PC-3 (cell line): ENCODE results near the gene SULT4A1. TPM values are rescaled to one million over a fixed set of nuclear protein-coding genes. Genes with fewer than 3 reads are reported as not detected.

Experiments used
- ATAC-seq: fragments of 200-7000 bp; cut with Tn5 transposase; 2 replicates; pipeline ENCODE4 v1.9.1; 2020; ENCODE audit warnings: mild to moderate bottlenecking, moderate library complexity
- BruUV-seq: library from RNA; stranded (reverse); fragments of 400-500 nt; replicated peaks from 2 replicates; lab custom pipeline; 2021; lab: Mats Ljungman, UMichigan
- CTCF ChIA-PET: fragments of 300-600 bp; sonication (Branson Sonifier 250); formaldehyde crosslinking; loops from one replicate; lab custom pipeline; 2022; ENCODE audit warnings: antibody characterized with exemption; lab: Charles Lee
- POLR2A ChIA-PET: fragments of 300-600 bp; sonication (Branson Sonifier 250); formaldehyde crosslinking; loops from one replicate; lab custom pipeline; 2022; ENCODE audit warnings: antibody characterized with exemption; ENCODE audit not compliant: unreplicated experiment; lab: Charles Lee
- DNase-seq: peaks from one replicate; pipeline ENCODE4 v3.0.0-alpha.2; 2015
- H2AFZ ChIP-seq: fragments of 300-600 bp; sonication (generic); 2 replicates; pipeline ENCODE4 v1.6.0; 2016; ENCODE audit warnings: antibody characterized with exemption, low read length
- H3F3A ChIP-seq: fragments of 300-600 bp; sonication (generic); one replicate; pipeline ENCODE4 v1.6.0; 2017; ENCODE audit warnings: antibody characterized with exemption, low read length, control low read depth, mild to moderate bottlenecking; ENCODE audit not compliant: unreplicated experiment
- H3K27ac ChIP-seq: fragments of 300-600 bp; sonication (generic); 2 replicates; pipeline ENCODE4 v1.5.1; 2016; ENCODE audit warnings: mild to moderate bottlenecking, low read length
- H3K27me3 ChIP-seq: fragments of 300-600 bp; sonication (generic); 2 replicates; pipeline ENCODE4 v1.6.1; 2016; ENCODE audit warnings: low read length, mixed read lengths
- H3K36me3 ChIP-seq: fragments of 300-600 bp; sonication (generic); 2 replicates; pipeline ENCODE4 v1.6.1; 2016; ENCODE audit warnings: low read depth, mixed run types, low read length, mixed read lengths
- H3K4me1 ChIP-seq: fragments of 300-600 bp; sonication (generic); 2 replicates; pipeline ENCODE4 v1.5.1; 2016; ENCODE audit warnings: low read length; ENCODE audit not compliant: insufficient read depth
- H3K4me2 ChIP-seq: fragments of 300-600 bp; sonication (generic); 2 replicates; pipeline ENCODE4 v1.6.0; 2016; ENCODE audit warnings: low read length
- H3K4me3 ChIP-seq: fragments of 300-600 bp; sonication (generic); 2 replicates; pipeline ENCODE4 v1.5.1; 2016; ENCODE audit warnings: mild to moderate bottlenecking, low read length, mixed read lengths
- H3K79me2 ChIP-seq: fragments of 300-600 bp; sonication (generic); 2 replicates; pipeline ENCODE4 v1.6.1; 2017; ENCODE audit warnings: low read length, mixed read lengths
- H3K9ac ChIP-seq: fragments of 300-600 bp; sonication (generic); 2 replicates; pipeline ENCODE4 v1.6.0; 2016; ENCODE audit warnings: mild to moderate bottlenecking, low read length
- H3K9me2 ChIP-seq: fragments of 300-600 bp; sonication (generic); replicated peaks from 2 replicates; pipeline ENCODE4 v1.6.1; 2016; ENCODE audit warnings: mixed run types, low read length, mixed read lengths
- H3K9me3 ChIP-seq: fragments of 300-600 bp; sonication (generic); 2 replicates; pipeline ENCODE4 v1.6.1; 2016; ENCODE audit warnings: low read length, mixed read lengths
- H4K20me1 ChIP-seq: fragments of 300-600 bp; sonication (generic); 2 replicates; pipeline ENCODE4 v1.6.1; 2016; ENCODE audit warnings: low read length, mixed read lengths
- EZH2 ChIP-seq: fragments of 300-600 bp; sonication (generic); IDR thresholded peaks from one replicate; pipeline ENCODE4 v1.6.1; 2017; ENCODE audit warnings: antibody characterized with exemption, mild to moderate bottlenecking, low read length; ENCODE audit not compliant: unreplicated experiment
- EZH2phosphoT487 ChIP-seq: fragments of 300-600 bp; sonication (generic); IDR thresholded peaks from 2 replicates; pipeline ENCODE4 v1.6.1; 2018; ENCODE audit warnings: mild to moderate bottlenecking, antibody characterized with exemption, low read length, borderline replicate concordance
- intact Hi-C: fragments of 100-400 bp; cut with micrococcal nuclease; formaldehyde crosslinking; loops from 2 replicates; pipeline ENCODE4 v1.9.0; 2023
- total RNA-seq: library from RNA; depleted of rRNA; stranded (reverse); fragments of >200 nt; gene quantifications from 2 replicates; pipeline ENCODE4 v1.2.3, GENCODE V29; 2014
- TF ChIP-seq, protein P1 (sequence below): fragments of 300-600 bp; sonication (generic); conservative IDR thresholded peaks from 2 replicates; pipeline ENCODE4 v1.5.1; 2017; ENCODE audit warnings: antibody characterized with exemption, low read depth, mild to moderate bottlenecking, low read length

Gene SULT4A1
- total RNA-seq, 1 experiment from 2014 or later, result not detected

DNA sequence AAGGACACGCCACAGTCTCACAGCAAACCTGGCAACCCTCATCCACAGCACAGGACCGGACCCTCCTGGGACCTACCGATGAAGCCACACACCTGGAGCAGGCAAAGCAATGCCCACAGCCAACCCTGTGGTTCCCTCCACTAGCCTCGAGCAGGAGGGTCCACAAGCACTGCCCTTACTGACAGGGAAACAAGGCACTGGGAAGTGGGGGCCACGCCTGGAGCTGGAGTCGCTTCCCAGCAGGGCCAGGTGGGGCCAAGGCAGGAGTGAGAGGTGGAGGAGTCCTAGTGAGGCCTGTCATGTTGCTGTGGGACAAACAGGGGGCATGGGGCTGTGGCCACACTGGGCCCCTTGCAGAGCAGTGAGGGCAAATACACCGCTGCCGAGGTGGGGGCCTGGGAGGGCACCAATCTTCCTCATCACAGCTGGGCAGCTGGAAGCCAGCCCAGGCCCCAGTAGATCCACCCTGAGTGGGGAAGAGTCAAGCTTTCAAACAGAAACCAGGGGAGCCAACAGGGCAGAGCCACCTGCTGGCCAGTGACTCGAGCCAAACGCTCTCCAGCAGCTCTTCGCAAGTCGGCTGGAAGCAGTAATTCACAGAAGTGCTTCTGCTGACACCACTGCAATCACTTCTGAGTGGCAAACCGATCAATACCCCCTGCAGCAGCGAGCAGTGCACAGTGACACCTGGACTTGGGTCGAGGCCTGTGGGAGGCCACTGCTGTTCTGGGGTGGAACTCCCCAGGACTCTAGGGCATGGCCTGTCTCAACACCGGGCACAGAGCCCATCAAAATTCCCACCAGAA lies 13.7 kb downstream of the SULT4A1 start:
- POLR2A ChIA-PET, result no interaction called here

DNA sequence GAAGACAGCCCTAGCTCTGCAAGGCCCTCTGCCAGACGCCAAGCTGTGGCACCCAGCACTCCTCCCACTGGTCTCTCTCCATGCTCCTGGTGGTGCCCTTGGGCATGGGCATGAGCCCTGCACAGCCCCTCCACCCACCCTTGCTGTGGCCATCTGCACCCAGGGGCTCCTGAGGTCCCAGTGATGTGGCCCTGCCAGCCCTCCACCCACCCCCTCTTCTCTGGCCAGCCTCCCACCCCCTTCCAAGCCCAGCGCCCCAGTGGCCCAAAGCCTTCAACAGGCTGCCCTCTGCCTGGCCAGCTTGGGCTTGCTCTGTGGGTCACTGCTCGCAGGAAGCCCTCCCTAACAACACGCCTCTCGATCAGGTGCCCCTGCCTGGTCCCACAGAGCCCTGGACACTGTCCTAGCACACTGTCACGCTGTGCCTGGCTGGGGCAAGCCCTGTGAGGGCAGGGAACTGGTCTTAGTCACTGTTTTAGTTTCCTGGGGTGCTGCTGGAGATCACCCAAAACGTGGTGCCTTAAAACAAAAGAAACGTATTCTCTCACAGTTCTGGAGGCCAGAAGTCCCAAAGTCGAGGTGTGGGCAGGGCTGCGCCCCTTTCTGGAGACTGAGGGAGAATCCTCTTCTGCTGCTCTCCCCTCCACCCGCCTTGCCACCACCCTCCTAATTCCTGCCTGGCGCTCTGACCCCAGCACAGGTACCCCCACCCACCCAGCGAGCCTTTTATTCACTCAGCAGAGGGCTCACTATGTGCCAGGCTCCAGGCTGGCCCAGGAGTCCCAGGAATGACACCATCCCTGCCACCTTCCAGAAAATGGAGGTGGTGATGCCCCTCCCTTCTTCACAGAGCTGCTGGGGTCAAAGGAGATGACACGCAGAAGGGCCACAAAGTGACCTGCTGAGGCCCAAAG lies 14.7 kb downstream of the SULT4A1 start:
- no peak overlapping the region for H3K27ac ChIP-seq
- H3F3A ChIP-seq, result no peaks in the 10 kb centered on the region
- ChIA-PET POLR2A (no interaction called here), CTCF (no interaction called here)
- no peaks in the 10 kb centered on the region for H3K4me1 ChIP-seq
- no peaks in the 10 kb centered on the region for H3K9me2 ChIP-seq
- no peak overlapping the region for H2AFZ ChIP-seq
- no peak overlapping the region for H3K4me3 ChIP-seq
- DNase-seq, result no peak
- BruUV-seq, result no TSS peak
- H3K27me3 ChIP-seq, result peaks cover 18% of the 10 kb centered on the region
- H3K9ac ChIP-seq, result no peak overlapping the region
- no peak for ATAC-seq
- no peaks in the 10 kb centered on the region for H4K20me1 ChIP-seq
- intact Hi-C loops, result no loop called here
- no peak for TF ChIP-seq EZH2phosphoT487
- TF ChIP-seq, protein P1, sequence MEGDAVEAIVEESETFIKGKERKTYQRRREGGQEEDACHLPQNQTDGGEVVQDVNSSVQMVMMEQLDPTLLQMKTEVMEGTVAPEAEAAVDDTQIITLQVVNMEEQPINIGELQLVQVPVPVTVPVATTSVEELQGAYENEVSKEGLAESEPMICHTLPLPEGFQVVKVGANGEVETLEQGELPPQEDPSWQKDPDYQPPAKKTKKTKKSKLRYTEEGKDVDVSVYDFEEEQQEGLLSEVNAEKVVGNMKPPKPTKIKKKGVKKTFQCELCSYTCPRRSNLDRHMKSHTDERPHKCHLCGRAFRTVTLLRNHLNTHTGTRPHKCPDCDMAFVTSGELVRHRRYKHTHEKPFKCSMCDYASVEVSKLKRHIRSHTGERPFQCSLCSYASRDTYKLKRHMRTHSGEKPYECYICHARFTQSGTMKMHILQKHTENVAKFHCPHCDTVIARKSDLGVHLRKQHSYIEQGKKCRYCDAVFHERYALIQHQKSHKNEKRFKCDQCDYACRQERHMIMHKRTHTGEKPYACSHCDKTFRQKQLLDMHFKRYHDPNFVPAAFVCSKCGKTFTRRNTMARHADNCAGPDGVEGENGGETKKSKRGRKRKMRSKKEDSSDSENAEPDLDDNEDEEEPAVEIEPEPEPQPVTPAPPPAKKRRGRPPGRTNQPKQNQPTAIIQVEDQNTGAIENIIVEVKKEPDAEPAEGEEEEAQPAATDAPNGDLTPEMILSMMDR, result no peak
- no peak for TF ChIP-seq EZH2
- no peaks in the 10 kb centered on the region for H3K9me3 ChIP-seq
- H3K4me2 ChIP-seq, result no peak overlapping the region
- H3K79me2 ChIP-seq, result no peaks in the 10 kb centered on the region
- no peaks in the 10 kb centered on the region for H3K36me3 ChIP-seq

More for the DNA sequence above, 13.7 kb downstream of the SULT4A1 start:
- H3K36me3 ChIP-seq, result no peaks in the 10 kb centered on the region
- BruUV-seq, result no TSS peak
- H3K79me2 ChIP-seq, result no peaks in the 10 kb centered on the region
- TF ChIP-seq EZH2, result no peak
- TF ChIP-seq, protein P1, result peak; percentile 57
- TF ChIP-seq EZH2phosphoT487, result no peak
- peaks cover 18% of the 10 kb centered on the region for H3K27me3 ChIP-seq
- no peak overlapping the region for H3K27ac ChIP-seq
- no peaks in the 10 kb centered on the region for H3K4me1 ChIP-seq
- CTCF ChIA-PET, result interaction anchor here (0.5 to 0.7 kb wide), 3 partner anchors 20 to 98 kb away, joined by 3 to 5 read pairs (median 4); partner anchors contain the start of gene EFCAB6
- H2AFZ ChIP-seq, result no peak overlapping the region
- no peaks in the 10 kb centered on the region for H3K9me2 ChIP-seq
- intact Hi-C loops, result no loop called here
- no peaks in the 10 kb centered on the region for H3F3A ChIP-seq
- H3K9ac ChIP-seq, result no peak overlapping the region
- ATAC-seq, result peak; percentile 65
- no peak overlapping the region for H3K4me3 ChIP-seq
- H3K4me2 ChIP-seq, result no peak overlapping the region
- no peaks in the 10 kb centered on the region for H3K9me3 ChIP-seq
- DNase-seq, result peak; percentile 29
- H4K20me1 ChIP-seq, result no peaks in the 10 kb centered on the region
